GM12872 (cell line): Measurements from ENCODE around the gene GPR152.

Source experiments
- TF ChIP-seq, protein P1 (sequence below): IDR thresholded peaks from 3 replicates; pipeline ENCODE4 v1.5.1; 2011; ENCODE audit warnings: low read depth, mild to moderate bottlenecking, low read length, moderate library complexity; ENCODE audit not compliant: insufficient read depth

Gene GPR152

DNA sequence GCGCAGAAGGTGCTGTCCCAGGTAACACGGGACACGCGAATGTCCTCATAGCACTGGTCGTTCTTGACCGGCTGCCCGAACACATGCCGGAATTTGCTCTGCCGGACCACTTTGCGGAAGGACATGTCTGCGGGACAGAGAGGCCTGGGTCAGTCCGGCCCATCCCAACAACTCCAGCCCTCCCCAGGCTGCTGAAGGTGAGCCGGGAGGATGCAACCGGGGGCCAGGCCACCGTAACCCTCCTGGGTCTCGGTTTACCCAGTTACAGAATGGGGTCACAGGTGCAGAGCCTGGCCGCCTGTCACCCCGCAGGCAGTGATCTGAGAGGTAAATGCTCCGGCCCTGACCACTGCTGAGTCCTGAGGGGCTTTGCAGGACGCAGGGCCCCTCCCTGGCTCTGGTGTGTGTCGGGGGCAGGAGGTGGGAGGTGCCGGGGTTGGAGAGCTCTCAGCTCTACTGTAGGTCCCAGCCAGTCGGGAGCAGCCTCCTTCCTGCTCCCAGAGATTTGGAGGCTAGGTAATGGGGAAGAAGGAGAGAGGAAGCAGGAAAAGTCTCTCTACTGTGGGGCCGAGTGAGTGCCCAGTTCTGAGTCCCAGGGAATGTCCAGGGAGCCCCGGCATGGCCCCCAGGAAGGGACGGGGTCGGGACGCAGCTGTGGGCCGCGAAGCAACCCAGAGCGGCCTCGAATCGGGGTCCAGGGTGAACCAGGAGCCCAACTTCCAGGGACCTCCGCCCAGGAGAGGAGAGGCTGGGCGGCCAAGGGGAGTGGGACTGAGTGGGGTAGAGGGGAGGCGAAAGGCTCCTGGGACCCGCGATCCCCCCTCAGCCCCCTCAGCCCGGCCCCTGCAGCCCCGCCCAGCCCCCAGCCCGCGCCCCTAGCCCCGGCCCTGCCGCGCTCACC lies 9.8 kb downstream of the GPR152 start:
- TF ChIP-seq, protein P1, sequence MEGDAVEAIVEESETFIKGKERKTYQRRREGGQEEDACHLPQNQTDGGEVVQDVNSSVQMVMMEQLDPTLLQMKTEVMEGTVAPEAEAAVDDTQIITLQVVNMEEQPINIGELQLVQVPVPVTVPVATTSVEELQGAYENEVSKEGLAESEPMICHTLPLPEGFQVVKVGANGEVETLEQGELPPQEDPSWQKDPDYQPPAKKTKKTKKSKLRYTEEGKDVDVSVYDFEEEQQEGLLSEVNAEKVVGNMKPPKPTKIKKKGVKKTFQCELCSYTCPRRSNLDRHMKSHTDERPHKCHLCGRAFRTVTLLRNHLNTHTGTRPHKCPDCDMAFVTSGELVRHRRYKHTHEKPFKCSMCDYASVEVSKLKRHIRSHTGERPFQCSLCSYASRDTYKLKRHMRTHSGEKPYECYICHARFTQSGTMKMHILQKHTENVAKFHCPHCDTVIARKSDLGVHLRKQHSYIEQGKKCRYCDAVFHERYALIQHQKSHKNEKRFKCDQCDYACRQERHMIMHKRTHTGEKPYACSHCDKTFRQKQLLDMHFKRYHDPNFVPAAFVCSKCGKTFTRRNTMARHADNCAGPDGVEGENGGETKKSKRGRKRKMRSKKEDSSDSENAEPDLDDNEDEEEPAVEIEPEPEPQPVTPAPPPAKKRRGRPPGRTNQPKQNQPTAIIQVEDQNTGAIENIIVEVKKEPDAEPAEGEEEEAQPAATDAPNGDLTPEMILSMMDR = no peak

DNA sequence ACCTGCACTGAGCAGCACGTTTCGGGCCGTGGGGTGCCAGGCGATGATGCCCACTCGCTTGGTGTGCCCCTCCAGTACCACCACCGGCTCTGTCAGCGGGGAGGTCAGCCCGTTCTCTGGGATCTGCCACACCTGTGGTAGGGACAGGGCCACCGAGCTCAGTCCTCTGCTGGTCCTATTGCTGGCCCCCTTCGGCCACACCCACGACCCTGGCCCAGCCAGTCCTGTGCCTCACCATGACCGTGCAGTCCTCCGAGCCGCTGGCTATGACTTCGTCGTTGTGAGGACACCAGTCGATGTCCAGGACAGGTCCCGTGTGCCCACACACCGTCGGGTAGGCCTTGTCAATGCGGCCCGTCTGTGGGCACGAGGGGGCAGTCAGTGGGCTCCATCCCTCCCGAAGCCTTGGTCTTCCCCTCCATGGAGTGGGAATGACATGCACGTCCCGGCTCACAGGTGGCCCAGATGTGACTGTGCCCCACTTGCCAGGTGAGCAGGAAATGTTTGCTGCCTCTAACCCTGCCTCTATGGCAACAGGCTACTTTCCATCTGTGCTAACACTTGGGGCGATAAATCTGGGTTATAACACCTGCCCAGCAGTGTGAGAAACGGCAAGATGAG lies 10.7 kb downstream of the GPR152 start:
- TF ChIP-seq, protein P1 = no peak

DNA sequence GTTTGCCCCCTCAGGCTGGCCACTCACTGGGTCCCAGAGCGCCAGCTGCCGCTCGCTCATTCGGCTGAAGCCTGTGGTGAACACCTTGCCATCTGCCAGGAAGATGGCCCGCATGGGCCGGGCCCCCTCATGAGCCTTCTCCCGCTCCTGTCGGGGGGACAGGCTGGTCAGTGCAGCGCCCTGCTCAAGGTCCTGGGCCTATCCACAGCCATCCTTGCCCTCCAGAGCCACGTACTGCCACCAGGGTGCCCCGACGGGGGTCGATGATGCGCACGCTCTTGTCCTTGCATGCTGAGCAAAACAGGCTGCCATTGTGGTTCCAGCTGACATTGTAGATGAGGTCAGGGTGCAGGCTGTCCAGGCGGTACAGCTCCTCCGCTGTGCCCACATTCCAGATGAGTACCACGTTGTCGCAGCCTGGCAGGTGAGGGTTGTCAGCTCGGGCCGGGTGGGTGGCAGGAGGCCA lies 11.4 kb downstream of the GPR152 start:
- TF ChIP-seq, protein P1 = no peak

DNA sequence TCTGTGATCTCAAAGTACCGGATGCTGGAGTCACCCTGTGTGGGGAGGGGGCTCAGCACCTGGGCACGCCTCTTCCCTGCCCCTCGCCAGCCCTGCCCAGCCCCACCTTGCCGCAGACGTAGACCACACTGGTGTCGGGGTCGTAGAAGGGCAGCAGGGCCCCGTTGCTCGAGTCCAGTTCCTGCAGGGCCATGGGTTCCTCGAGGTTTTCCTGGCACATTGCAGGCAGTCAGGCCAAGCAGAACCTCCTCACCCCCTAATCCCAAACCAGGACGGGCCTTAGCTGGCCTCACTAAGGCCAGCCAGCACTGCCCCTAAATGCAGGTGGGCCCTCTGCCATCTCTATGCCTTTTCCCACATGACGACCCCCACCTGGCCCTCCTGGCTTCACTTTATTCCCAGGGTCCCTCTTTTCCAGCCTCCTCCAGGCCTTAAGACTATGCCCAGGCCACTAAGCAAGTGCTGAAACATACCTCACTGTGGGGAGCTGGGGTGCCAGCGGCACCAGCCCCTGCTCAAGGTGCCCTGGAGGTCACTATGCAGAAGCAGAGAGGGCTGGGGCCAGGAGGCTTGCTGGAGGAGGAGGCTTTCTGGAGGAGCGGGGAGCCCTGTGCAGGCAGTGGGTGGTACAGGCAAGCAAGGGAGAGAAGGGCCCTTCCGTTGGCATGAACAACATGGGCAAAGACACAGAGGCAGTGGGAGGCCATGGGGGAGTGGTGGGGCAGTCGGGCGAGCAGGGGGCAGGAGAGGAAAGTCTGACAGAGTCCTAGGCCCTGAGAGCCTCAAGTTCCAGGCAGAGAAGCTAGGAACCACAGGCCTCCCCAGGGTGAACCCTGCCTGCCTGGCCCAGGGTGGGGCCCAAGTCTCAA lies 12.1 kb downstream of the GPR152 start:
- TF ChIP-seq, protein P1 = no peak

DNA sequence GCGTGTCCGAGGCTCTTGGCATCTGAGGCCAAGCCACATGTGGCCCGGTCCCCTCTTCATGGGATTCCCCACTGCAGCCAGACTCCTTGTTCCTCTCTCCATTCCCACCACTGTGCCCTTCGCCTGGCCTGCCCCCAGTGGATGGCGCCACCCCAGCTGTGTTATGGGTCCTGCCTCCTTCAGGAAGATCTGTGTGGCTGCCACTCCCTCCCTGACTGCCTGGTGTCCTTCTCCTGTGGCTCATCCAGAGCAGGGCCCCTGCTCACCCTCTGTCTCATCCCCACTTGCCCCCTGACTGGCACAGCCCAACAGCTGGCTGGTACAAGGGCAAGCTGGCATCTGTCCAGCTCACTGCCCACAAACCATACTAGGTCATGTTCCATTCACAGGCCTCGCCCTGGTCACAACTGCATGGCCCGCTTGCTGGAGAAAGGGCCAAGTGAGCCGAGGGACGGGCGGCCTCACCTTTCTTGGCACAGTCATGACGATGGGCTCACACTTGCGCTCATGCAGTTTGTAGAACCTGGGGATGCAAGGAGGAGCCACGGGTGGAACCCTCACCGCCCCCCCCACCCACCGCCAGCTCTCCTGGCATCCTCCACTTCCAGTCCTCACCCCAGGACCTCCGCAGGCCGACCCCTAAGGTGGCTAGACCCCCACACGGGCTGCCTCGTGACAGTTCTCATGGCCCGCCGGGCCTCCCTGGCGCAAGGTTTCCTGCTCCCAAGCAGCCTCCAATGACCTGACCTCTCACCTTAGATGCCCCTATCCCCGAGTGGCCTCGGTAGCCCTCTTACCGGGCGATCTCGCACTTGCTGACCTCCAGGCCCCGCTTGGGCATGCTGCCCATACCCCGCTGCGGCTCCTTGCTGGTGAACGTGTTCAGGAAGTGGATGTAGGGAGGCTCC lies 13.0 kb downstream of the GPR152 start:
- TF ChIP-seq, protein P1 = 0 out of 3 replicates have a peak, but pooled peaks have one; percentile 28

DNA sequence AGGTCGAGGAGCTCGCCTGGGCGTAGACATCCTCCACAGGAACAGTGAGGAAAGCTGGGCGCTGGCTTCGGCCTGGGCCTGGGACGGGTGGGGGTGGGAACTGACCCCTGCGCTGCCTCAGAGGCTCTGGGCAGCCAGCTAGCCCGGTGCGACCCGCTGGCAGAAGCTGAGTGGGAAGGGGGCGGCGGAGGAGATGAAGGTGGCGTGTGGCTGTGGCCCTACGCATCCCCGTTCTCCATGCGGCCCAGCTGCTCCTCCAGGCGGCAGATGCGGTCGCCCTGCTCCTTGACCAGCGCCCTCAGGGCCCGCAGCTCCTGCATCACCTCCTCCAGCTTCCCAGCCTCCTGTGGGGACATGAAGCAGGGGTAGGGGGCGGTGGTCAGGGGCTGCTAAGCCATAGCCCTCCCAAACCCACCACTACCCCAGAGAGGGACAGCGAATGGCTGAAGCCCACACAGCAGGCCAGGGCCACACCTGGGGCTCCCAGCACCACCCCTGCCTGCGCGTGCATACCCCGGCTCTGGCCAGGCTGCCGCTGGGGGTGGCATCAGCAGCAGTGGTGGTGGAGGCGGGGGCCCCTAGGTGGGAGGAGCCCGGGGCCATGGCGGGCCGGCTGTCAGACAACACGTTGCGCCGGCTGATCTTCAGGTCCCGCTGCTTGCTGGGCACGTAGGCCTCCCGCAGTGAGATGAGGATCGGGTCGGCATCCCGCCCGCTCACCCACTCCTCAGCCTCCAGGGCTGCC lies 14.2 kb downstream of the GPR152 start:
- TF ChIP-seq, protein P1 = no peak
